GM21360 (cell line): ENCODE data around the gene HOXC11.

Experiments used
- ATAC-seq: cut with Tn5 transposase; IDR thresholded peaks from one replicate; pipeline ENCODE4 v1.9.1; 2021; ENCODE audit warnings: mild to moderate bottlenecking, moderate library complexity; ENCODE audit not compliant: unreplicated experiment

The HOXC11 gene

DNA sequence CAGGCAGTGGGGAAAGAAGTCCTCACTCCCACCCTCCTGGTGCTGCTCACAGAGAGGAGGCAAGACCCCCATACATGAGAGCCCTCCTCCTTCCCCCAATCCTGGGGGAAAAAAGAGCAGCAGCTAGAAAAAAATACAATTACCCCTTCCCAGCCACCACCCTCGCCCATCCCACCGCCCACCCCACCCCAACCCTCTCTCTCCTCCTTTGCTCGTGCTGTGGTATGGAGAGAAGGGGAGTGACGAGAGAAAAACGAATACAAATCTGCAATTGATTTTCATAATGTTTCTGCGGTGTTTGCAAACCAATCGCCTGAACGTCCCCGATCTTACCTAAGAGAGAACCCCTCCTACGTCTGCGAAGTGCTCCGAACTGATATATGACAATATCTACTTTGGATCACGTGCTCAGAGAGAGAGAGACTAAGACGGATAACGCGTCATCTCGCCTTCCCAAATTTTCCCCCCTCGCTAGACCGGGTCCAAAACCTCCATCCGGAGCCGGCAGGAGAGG, at the start of gene HOXC11:
HOXC11 (plus strand) TSS at position 405 of the 514 bp plus-strand sequence. CDS start 116 bp downstream, outside the sequence.
- no peak for ATAC-seq

DNA sequence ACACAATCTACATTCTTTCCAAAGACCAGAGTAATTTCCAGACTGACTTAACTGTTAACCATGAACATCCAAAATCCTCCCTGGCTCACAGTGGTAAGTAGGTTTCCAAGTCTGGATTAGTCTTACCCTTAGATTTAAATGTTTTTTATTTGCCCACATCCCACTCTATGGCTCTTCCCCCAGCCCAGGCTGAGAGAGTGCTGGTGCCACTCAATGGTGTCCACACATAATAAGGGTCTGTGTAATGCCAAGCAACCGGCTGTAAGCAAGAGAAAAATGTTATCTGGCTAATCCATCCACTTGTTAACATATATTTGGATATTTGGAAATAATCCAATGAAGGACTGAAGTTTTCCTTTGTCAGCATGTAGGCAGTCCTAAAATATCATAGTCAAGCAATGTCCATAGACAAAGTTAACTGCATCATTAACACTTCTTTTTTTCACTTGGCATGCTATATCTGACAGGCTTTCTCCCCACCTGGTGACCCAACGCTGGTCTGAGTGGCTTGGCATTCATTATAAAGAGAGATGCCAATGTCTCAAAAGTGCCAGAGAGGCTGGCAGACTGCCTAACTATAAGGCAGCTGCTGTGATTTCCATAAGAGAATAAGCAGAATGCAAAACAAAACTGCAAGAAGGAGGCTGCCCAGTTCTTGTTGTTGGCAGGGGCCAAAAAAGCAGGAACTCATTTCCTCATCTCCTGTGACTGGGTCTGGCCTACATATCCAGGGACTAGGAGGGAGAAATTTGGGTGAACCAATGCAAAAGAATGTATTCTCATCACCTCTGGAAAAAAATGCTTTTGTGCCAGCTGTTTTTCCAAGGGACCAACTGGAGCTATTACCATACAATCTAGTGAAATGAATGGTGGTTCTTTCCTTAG, 48.2 kb upstream of the HOXC11 start:
- ATAC-seq = no peak

DNA sequence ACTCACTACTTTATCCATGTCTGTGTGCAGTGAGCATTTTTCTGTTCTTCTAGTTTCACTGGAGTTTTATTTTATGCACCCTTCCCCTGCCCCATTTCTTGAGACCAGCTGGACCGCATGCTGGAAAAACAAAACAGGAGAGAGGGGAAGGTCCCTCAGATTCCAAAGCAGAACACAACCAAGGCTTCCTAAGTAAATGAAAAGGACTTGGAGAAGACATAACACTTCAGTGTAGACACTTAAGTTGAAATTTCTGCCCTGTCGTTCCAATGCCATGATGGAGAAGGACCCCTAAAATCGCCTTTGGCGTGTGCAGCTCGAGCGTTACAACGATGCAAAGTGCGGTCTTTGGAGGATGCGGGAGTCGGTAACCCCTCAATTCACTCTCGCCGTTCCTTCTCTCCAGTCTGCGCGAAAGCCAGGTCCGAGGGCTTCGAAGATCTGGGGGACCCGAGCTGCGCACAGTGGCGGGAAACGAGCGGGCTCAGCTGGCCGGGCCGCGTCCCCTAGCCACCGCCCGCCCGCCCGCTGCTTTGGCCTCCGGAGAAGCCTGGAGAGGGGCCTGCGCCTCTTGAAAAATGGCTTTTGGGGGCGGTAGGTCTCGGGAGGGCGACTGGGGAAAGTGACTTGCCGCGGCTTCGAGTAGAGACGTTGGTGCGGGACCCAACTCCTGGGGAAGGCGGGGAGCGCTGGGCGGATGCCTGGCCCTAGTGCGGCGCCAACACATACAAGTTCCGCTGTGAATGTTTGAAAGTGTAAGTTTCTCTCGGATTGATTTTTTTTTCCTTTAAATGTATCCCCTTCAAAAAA, 45.5 kb upstream of the HOXC11 start:
- no peak for ATAC-seq

- ATAC-seq = no peak
Observed at GRCh38 chr12:53928054-53928835, 44.7 kb upstream of the HOXC11 start.

DNA sequence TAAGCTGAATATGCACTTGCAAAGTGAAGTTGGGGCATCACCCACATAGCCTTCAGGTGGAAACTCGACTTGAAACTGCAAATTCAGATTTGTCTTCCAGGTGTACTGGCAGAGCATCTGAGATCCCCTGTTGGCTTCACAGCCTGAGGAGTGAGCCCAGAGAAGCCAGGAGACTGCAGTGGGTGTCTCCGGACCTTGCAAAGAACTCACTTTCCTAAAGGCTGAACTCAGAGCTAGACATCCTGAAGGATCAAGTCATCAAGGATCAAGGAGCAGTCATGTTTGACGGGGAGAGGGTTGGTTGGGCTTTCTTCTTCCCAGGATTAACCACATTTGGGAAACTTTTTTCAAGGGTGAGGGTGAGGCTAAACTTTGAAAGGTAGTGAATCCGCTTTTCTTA, 43.4 kb upstream of the HOXC11 start:
- no peak for ATAC-seq

DNA sequence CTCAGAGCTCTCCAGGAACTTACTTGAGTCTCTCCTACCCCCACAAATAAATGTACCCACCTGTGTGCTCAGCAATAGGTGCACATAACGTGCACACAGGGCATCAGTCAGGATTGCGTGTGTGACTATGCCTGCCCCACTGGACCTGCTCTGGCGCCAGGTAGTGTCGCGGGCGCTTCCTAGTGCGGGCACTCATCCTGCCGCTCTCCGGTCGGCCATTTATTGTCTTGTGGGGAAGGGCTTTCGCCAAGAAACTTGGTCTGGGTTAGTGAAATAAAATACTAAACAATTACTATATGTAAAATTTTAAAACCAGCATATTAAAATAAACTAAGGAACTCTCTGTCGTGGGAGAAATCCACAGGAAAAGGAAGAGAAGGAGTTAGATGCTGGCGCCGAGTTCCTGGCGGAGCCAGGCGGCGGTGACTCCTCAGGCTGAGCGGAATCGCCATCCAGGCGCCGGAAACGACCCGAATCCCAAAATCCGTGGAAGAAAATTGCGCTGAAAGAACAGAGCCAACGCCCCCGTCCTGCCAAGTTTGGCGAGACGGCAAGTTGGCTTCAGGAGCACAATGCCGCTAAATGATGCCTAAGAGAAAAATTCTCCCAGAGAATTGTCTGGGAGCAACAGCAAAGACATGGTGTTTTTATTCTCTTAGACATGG, 42.2 kb upstream of the HOXC11 start:
- no peak for ATAC-seq

DNA sequence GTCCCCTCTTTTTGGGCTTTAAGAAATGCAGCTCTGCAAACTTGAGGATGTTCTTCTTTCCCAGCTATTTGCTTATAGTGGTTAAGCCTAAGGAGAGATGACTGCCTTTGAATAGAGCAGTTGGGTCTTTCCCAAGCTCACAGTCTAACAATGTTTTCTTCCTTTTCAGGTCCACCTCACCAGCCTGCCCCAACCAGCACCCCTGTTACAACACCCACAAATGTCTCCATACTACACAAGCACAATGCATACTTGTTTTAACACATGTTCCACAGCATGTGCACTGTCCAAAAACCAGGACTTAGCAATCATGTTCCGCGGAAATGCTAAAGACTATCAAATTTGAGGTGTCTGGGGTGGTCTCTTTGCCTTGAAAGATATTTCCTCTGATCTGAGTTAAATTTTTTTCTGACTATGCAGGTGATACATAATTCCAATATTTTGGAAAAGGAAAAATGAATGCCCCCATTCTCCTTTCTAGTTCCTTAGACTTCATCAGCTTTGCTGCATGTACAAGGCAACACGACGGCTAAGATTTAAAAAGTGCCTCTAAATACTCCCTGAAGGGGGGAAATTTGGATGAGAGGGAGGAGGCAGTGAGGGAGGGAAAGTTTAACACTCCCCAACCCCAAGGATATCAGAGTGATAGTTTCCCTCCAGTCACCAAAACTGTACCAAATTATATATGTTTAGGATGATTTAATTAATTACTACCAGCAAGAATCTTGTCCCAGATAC, 40.9 kb upstream of the HOXC11 start:
- no peak for ATAC-seq

DNA sequence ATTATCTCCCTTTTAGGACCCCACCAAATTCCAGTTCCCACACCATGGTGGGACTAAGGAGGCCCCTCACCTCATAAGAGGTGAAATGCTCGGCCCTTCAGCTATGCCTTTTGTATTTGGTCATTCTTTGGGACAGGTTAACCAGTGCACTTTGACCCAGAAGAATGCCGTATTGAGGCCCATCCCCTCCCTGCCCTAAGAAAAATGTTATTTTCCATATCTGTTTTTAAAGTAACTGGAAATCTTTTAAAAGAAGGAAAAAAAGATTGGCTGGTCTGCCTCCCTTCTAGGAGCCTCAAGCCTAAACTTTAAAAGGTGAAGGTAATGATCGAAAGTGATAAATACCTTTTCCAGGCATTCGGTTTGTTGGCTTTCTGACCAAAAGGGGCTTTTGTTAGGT, 40.0 kb upstream of the HOXC11 start:
- no peak for ATAC-seq

DNA sequence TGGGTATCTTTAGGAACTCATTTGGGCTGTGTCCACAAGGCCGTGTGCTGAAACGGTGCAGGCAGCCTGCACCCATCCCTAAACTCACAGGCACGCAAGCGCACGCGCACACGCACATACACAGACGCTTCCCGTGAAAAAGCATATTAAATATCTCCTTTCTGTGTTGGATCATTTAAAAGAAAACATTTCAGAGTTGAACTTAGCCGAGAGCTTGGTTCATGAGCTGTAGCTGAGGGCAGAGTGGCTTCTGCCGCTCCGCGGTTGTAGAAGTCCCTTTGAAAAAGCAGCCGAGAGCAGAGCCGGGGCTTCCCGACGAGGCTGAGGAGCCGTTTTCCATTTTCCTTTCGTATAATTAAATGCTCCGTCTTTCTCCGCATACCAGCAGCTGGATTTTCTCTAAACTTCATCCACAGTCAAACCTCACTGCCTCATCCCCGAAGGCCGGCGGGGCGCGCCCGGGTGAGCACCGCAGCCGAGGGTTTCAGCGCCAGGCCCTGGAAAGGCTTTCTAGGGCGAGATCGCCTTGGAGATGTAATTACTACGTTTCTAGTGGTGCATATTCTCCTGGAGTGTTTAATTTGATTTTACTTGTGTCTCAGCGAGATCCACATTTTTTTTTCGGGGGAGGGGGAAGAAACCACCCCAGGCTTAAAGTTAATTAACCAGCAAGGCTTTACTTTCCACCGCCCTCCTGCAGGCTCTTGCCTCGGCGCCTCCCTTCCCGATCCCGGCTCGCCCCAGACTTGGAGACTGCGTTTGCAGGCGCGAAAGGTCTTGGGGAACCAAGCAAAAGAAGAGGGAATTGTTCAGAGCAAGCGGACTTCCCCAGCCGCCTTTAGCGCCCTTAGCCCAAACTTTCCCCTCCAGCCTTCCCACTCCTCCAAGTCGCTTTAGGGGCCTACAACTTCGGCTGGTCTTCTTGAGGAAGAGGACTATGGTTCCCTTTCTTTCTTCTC, 37.3 kb upstream of the HOXC11 start:
- ATAC-seq = no peak

GRCh38 chr12:53937099-53937498, 35.8 kb upstream of the HOXC11 start:
- no peak for ATAC-seq

DNA sequence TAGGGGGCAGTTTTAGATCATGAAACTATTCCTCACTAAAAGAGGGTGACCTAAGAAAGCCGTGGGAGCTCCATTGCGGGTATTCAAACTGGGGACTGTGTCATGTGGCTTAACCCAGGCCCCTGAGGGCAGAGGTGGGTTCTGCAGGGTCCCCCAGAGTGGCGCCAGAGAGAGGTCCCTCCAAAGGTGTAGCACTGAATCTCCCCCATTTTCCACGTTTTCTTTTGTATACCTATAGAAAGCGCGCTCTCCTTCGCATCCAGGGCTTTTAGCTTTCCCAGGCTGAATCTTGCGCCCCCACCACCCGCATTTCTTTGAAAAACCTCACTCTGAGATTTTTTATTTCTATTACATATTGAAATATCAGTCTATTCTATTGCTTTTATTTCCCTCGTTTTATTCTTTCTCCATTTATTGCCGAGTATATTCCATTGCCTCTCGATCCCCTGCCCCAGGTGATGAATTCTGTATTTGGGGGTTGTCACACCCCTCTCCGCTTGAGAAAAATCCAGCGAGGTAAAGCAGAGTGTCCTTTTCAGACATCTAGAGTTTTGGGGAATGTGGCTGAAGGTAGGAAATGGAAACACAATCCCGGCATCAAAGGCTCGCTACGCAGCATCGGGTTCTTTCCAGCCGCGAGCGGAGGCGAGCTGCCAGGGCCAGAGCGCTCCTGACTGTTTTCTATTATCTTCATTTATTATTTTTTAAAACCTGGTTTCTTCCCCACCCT, 35.2 kb upstream of the HOXC11 start:
- no peak for ATAC-seq

DNA sequence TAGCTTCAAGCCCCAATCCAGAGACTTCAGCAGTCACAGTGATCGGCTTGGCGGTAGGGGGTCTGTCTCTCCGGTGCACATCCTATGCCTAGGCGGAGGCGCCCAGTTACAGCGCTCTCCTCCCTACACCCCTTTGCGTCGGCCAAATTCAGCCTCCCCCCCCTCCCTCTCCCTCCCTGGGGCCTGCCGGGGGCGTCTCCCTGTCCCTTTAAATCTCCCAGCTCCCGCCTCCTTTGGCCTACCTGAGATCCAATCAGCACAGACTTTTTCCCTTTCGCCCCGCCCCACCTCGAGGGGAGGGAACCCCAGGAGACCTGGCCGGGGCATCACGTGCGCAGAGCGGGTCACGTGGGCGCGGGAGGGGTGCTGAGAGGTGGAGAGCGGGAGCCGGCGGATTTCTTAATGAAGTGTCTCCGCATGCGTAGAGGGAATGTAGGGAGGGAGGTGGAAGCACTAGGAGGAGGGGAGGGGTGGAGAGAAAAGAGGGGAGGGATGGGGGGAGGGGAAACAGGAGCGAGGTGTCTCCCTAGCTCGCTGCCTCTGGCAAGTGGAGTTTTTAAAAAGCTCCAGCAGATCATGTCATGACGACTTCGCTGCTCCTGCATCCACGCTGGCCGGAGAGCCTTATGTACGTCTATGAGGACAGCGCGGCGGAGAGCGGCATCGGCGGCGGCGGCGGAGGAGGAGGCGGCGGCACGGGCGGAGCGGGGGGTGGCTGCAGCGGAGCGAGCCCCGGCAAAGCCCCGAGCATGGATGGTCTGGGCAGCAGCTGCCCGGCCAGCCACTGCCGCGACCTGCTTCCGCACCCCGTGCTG, 34.4 kb upstream of the HOXC11 start, which contains the start of gene HOXC13:
HOXC13 (plus strand) TSS at position 506 of the 815 bp plus-strand sequence; CDS start at position 582, 76 bp downstream.
- ATAC-seq = no peak

GRCh38 chr12:53939141-53940108, 33.5 kb upstream of the HOXC11 start:
- ATAC-seq = no peak

GRCh38 chr12:53940443-53941014, 32.4 kb upstream of the HOXC11 start:
- no peak for ATAC-seq

DNA sequence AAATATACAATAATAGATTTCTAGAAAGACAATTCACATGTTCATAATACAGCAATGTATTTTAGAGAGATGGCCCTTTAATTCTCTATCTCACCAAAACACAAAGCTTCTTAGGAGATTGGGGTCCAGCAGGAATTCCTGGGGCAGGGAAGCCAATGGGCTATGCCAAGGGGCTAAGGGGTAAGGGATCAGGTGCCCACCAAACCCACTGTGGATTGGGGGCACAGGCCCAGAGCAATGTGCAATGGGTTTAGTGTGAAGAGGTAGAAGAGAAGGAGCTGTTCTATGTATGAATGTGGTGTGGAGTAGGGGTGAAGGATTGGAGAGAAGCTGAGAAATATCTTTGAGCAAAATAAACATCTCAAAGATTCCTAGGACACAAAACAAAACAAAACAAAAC, 31.7 kb upstream of the HOXC11 start:
- ATAC-seq = no peak
